GM23248 (cell line): Measurements from ENCODE around the gene GAS2L1.

ENCODE experiments used
- EZH2 ChIP-seq: fragments of 200-600 bp; sonication (generic); IDR thresholded peaks from 2 replicates; pipeline ENCODE4 v1.6.1; 2018; ENCODE audit warnings: antibody characterized with exemption, mild to moderate bottlenecking; ENCODE audit not compliant: insufficient read depth, poor library complexity, severe bottlenecking
- EZH2phosphoT487 ChIP-seq: fragments of 200-600 bp; sonication (generic); IDR thresholded peaks from 2 replicates; pipeline ENCODE4 v1.6.1; 2018; ENCODE audit warnings: antibody characterized with exemption, moderate library complexity, mild to moderate bottlenecking, low read depth; ENCODE audit not compliant: insufficient read depth

- TF ChIP-seq EZH2 (no peak), EZH2phosphoT487 (no peak)
Measured at GRCh38 chr22:29269230-29269604, 37.2 kb upstream of the GAS2L1 start.
